IMR-90 (cell line): ENCODE data around the gene POU2F2. TPM values are rescaled to one million over a fixed set of nuclear protein-coding genes. Genes with fewer than 3 reads are reported as not detected.

ENCODE experiments used
- ATAC-seq: fragments of 200-7000 bp; cut with Tn5 transposase; 2 replicates; pipeline ENCODE4 v1.9.1; 2020; ENCODE audit warnings: low read depth, mild to moderate bottlenecking, moderate library complexity
- BruUV-seq: library from RNA; stranded (reverse); fragments of 400-500 nt; replicated peaks from 2 replicates; lab custom pipeline; 2021; lab: Mats Ljungman, UMichigan
- CTCF ChIA-PET: fragments of 300-600 bp; formaldehyde crosslinking; extraction: SDS; loops from one replicate; lab custom pipeline; 2021; ENCODE audit warnings: antibody characterized with exemption; lab: Yijun Ruan, JAX
- POLR2A ChIA-PET: fragments of 300-600 bp; sonication (Branson Sonifier 250); formaldehyde crosslinking; loops from one replicate; lab custom pipeline; 2022; ENCODE audit warnings: antibody characterized with exemption; ENCODE audit not compliant: unreplicated experiment; lab: Charles Lee
- DNase-seq: peaks from one replicate; pipeline ENCODE4 v3.0.0; 2013
- H2AFZ ChIP-seq: replicated peaks from 2 replicates; pipeline ENCODE3; 2013; ENCODE audit warnings: low read length, mild to moderate bottlenecking; ENCODE audit not compliant: poor library complexity
- H2AK5ac ChIP-seq: 2 replicates; pipeline ENCODE4 v1.6.1; 2013; ENCODE audit warnings: low read depth, low read length, inconsistent platforms
- H2AK9ac ChIP-seq: replicated peaks from 2 replicates; pipeline ENCODE3; 2013; ENCODE audit warnings: mild to moderate bottlenecking, low read depth, low read length, moderate library complexity; ENCODE audit not compliant: poor library complexity
- H2BK120ac ChIP-seq: 2 replicates; pipeline ENCODE4 v1.6.1; 2013; ENCODE audit warnings: low read depth, low read length, inconsistent platforms
- H2BK15ac ChIP-seq: 3 replicates; pipeline ENCODE4 v1.6.1; 2013; ENCODE audit warnings: low read depth, low read length, inconsistent platforms
- H2BK20ac ChIP-seq: 2 replicates; pipeline ENCODE4 v1.6.1; 2013; ENCODE audit warnings: low read depth, mild to moderate bottlenecking, inconsistent platforms, low read length, moderate library complexity
- H2BK5ac ChIP-seq: 2 replicates; pipeline ENCODE4 v1.6.1; 2013; ENCODE audit warnings: mild to moderate bottlenecking, low read depth, low read length, inconsistent platforms; ENCODE audit not compliant: poor library complexity, severe bottlenecking
- H3K14ac ChIP-seq: replicated peaks from 2 replicates; pipeline ENCODE4 v1.6.1; 2013; ENCODE audit warnings: low read depth, low read length, inconsistent platforms
- H3K18ac ChIP-seq: 2 replicates; pipeline ENCODE4 v1.6.1; 2013; ENCODE audit warnings: low read depth, low read length, control low read depth
- H3K23ac ChIP-seq: 2 replicates; pipeline ENCODE4 v1.6.1; 2013; ENCODE audit warnings: low read depth, low read length, inconsistent platforms
- H3K27ac ChIP-seq: 2 replicates; pipeline ENCODE4 v1.5.1; 2013; ENCODE audit warnings: mild to moderate bottlenecking, control low read depth, low read length; ENCODE audit not compliant: insufficient read depth
- H3K27me3 ChIP-seq: 2 replicates; pipeline ENCODE4 v1.6.1; 2013; ENCODE audit warnings: low read length; ENCODE audit not compliant: control insufficient read depth, insufficient read depth
- H3K36me3 ChIP-seq: 2 replicates; pipeline ENCODE4 v1.6.1; 2013; ENCODE audit warnings: low read length, mixed read lengths; ENCODE audit not compliant: control insufficient read depth, insufficient read depth
- H3K4ac ChIP-seq: 2 replicates; pipeline ENCODE4 v1.6.1; 2013; ENCODE audit warnings: low read depth, low read length, inconsistent platforms
- H3K4me1 ChIP-seq: 2 replicates; pipeline ENCODE4 v1.6.1; 2013; ENCODE audit warnings: low read length, mixed read lengths; ENCODE audit not compliant: control insufficient read depth, insufficient read depth
- H3K4me2 ChIP-seq: 2 replicates; pipeline ENCODE4 v1.6.1; 2013; ENCODE audit warnings: low read depth, mild to moderate bottlenecking, control low read depth, low read length, moderate library complexity
- H3K4me3 ChIP-seq: 2 replicates; pipeline ENCODE4 v1.5.1; 2013; ENCODE audit warnings: low read depth, mild to moderate bottlenecking, control low read depth, low read length, moderate library complexity; ENCODE audit not compliant: insufficient read depth
- H3K56ac ChIP-seq: 2 replicates; pipeline ENCODE4 v1.6.1; 2013; ENCODE audit warnings: low read length, inconsistent platforms; ENCODE audit not compliant: insufficient read depth; ENCODE audit errors: extremely low read depth
- H3K79me1 ChIP-seq, 2 experiments: 2 replicates each; pipeline ENCODE4 v1.6.1; 2013; ENCODE audit warnings: low read length in 2 of 2, inconsistent platforms in 1 of 2, low read depth in 1 of 2
- H3K9ac ChIP-seq: 2 replicates; pipeline ENCODE4 v1.6.1; 2013; ENCODE audit warnings: low read depth, low read length, control low read depth
- H3K9me1 ChIP-seq: 2 replicates; pipeline ENCODE4 v1.6.1; 2013; ENCODE audit warnings: low read length, inconsistent platforms; ENCODE audit not compliant: insufficient read depth
- H3K9me3 ChIP-seq: 2 replicates; pipeline ENCODE4 v1.6.1; 2013; ENCODE audit warnings: low read length; ENCODE audit not compliant: control insufficient read depth, insufficient read depth
- H4K20me1 ChIP-seq: 2 replicates; pipeline ENCODE4 v1.6.1; 2013; ENCODE audit warnings: low read length, inconsistent platforms; ENCODE audit not compliant: insufficient read depth
- H4K5ac ChIP-seq: 2 replicates; pipeline ENCODE4 v1.6.1; 2013; ENCODE audit warnings: mild to moderate bottlenecking, low read depth, low read length, control low read depth
- H4K8ac ChIP-seq, 2 experiments: 2 replicates each; pipeline ENCODE4 v1.6.1; 2013; ENCODE audit warnings: low read depth in 2 of 2, low read length in 2 of 2, control low read depth in 1 of 2, inconsistent platforms in 1 of 2
- H4K91ac ChIP-seq: 2 replicates; pipeline ENCODE4 v1.6.1; 2013; ENCODE audit warnings: low read depth, low read length, inconsistent platforms; ENCODE audit not compliant: insufficient read depth
- BHLHE40 ChIP-seq: fragments of 150-350 bp; IDR thresholded peaks from 2 replicates; pipeline ENCODE4 v1.6.1; 2016; ENCODE audit warnings: mild to moderate bottlenecking, low read depth, low read length
- CEBPB ChIP-seq: IDR thresholded peaks from 2 replicates; pipeline ENCODE4 v1.6.1; 2012; ENCODE audit warnings: low read depth, low read length, improper control_type of control experiment
- CHD1 ChIP-seq: IDR thresholded peaks from 2 replicates; pipeline ENCODE4 v1.6.1; 2012; ENCODE audit warnings: low read depth, low read length, improper control_type of control experiment
- FOS ChIP-seq: fragments of 150-350 bp; IDR thresholded peaks from 2 replicates; pipeline ENCODE4 v1.6.1; 2016; ENCODE audit warnings: low read depth, low read length
- MXI1 ChIP-seq: IDR thresholded peaks from 2 replicates; pipeline ENCODE4 v1.6.1; 2012; ENCODE audit warnings: low read depth, mild to moderate bottlenecking, low read length, moderate library complexity, borderline replicate concordance
- RCOR1 ChIP-seq: IDR thresholded peaks from 2 replicates; pipeline ENCODE4 v1.6.1; 2012; ENCODE audit warnings: mild to moderate bottlenecking, low read length, improper control_type of control experiment; ENCODE audit not compliant: insufficient replicate concordance
- RFX5 ChIP-seq: IDR thresholded peaks from 2 replicates; pipeline ENCODE4 v1.8.0; 2012; ENCODE audit warnings: low read depth, mild to moderate bottlenecking, low read length, moderate library complexity
- SMC3 ChIP-seq: fragments of 150-350 bp; IDR thresholded peaks from 2 replicates; pipeline ENCODE4 v1.6.1; 2016; ENCODE audit warnings: low read depth, mild to moderate bottlenecking, antibody characterized with exemption, low read length, moderate library complexity
- WGBS, 2 experiments: methylation state at CpG; one replicate each; pipeline versions ENCODE4 v1.1.5 to v1.1.7; 2013; ENCODE audit warnings: missing lambda C conversion rate in 2 of 2; ENCODE audit not compliant: insufficient read length in 1 of 2; ENCODE audit errors: extremely low coverage in 2 of 2; 5-methylcytosine and 5-hydroxymethylcytosine counted together
- dilution Hi-C: fragments of 300-500 bp; cut with HindIII; formaldehyde crosslinking; loops from one replicate; pipeline ENCODE4 v1.14.3; 2018; ENCODE audit warnings: low sequenced_read_pairs; ENCODE audit not compliant: unreplicated experiment
- in situ Hi-C: fragments of 300-500 bp; cut with MboI; formaldehyde crosslinking; loops from 3 replicates; pipeline ENCODE4 v1.14.3; 2019; ENCODE audit warnings: low sequenced_read_pairs, inconsistent platforms, mixed read lengths
- intact Hi-C: fragments of 100-400 bp; cut with micrococcal nuclease; formaldehyde crosslinking; loops from 2 replicates; pipeline ENCODE4 v1.10.0; 2022
- polyA plus RNA-seq, 3 experiments: library from polyadenylated mRNA; depleted of rRNA; stranded (reverse); fragments of >200 nt; gene quantifications; 2 replicates each; pipeline ENCODE4 v1.2.3, GENCODE V29; 2012; ENCODE audit warnings: low replicate concordance in 1 of 3
- total RNA-seq: library from RNA; depleted of rRNA; stranded (reverse); fragments of >200 nt; gene quantifications from 2 replicates; pipeline ENCODE4 v1.2.3, GENCODE V29; 2012
- TF ChIP-seq, protein P1 (sequence below): fragments of 150-350 bp; IDR thresholded peaks from 2 replicates; pipeline ENCODE4 v1.6.1; 2017; ENCODE audit warnings: mild to moderate bottlenecking, antibody characterized with exemption, low read length, low read depth
- TF ChIP-seq, protein P2 (sequence below): conservative IDR thresholded peaks from 2 replicates; pipeline ENCODE4 v1.5.1; 2012; ENCODE audit warnings: mild to moderate bottlenecking, low read depth, low read length, improper control_type of control experiment

The POU2F2 gene
- total and polyA plus RNA-seq, 2 of the 4 experiments (the other 2 are of a cell fraction) = 0.54 to 5.0 TPM

DNA sequence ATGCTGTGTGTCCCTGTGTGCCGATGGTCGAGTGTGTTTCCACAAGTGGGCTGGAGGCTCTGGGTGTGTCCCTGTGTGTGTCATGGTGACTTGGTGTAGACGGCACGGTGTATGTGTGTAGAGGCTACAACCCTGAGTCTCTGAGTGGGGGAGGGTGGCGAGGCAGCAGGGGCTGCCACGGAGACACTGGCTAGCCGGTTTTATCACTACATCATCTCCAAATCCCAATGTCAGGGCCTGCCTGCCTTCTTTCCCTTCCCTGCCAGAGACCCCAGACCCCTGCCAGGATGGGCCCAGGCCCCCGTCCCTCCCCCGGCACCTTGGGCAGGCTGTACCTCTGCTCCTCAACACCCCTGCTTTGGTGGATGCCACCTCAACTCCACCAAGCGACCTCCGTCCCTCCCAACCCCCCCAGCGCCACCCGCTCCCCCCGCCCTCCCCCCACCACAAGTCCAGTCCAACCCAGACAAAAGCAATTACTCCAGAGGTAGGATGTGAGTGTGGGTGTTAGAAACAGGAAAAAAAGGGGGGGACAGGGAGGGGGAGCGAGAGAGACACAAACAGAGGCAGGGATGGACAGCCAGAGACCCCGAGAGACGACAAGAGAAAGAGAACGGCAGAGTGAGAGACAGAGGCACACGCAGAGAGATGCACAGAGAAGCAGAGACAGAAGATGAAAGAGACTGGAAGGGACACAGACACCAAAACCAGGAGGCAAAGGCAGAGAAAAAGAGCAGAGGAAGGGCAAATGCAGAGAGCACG, 21.6 kb upstream of the POU2F2 start:
- no peak overlapping the region for H4K91ac ChIP-seq
- H2AK5ac ChIP-seq = no peak overlapping the region
- H2BK120ac ChIP-seq = no peak overlapping the region
- ATAC-seq = no peak
- H4K20me1 ChIP-seq = 0 out of 2 replicates have a peak, but pooled peaks cover 6% of the 10 kb centered on the region
- no peak overlapping the region for H4K5ac ChIP-seq
- H3K9ac ChIP-seq = no peak overlapping the region
- TF ChIP-seq SMC3 (no peak), CEBPB (no peak), RFX5 (no peak), RCOR1 (no peak), BHLHE40 (no peak), MXI1 (no peak), FOS (no peak), CHD1 (no peak)
- TF ChIP-seq, protein P1, sequence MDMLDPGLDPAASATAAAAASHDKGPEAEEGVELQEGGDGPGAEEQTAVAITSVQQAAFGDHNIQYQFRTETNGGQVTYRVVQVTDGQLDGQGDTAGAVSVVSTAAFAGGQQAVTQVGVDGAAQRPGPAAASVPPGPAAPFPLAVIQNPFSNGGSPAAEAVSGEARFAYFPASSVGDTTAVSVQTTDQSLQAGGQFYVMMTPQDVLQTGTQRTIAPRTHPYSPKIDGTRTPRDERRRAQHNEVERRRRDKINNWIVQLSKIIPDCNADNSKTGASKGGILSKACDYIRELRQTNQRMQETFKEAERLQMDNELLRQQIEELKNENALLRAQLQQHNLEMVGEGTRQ = no peak
- TF ChIP-seq, protein P2, sequence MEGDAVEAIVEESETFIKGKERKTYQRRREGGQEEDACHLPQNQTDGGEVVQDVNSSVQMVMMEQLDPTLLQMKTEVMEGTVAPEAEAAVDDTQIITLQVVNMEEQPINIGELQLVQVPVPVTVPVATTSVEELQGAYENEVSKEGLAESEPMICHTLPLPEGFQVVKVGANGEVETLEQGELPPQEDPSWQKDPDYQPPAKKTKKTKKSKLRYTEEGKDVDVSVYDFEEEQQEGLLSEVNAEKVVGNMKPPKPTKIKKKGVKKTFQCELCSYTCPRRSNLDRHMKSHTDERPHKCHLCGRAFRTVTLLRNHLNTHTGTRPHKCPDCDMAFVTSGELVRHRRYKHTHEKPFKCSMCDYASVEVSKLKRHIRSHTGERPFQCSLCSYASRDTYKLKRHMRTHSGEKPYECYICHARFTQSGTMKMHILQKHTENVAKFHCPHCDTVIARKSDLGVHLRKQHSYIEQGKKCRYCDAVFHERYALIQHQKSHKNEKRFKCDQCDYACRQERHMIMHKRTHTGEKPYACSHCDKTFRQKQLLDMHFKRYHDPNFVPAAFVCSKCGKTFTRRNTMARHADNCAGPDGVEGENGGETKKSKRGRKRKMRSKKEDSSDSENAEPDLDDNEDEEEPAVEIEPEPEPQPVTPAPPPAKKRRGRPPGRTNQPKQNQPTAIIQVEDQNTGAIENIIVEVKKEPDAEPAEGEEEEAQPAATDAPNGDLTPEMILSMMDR = no peak
- intact Hi-C loops (no loop called here), dilution Hi-C loops (no loop called here), in situ Hi-C loops (no loop called here)
- CTCF ChIA-PET = no interaction called here
- no peak overlapping the region for H3K4ac ChIP-seq
- H3K4me1 ChIP-seq = no peaks in the 10 kb centered on the region
- H3K23ac ChIP-seq = no peak overlapping the region
- WGBS, 2 experiments = 3% methylated on average over 4 of the region's 20 CpGs; no CpG with 5 or more reads in 1 of the 2 experiments
- no peaks in the 10 kb centered on the region for H3K36me3 ChIP-seq
- H2BK20ac ChIP-seq = no peak overlapping the region
- H3K14ac ChIP-seq = no peak overlapping the region
- POLR2A ChIA-PET = no interaction called here
- no peak overlapping the region for H3K18ac ChIP-seq
- H3K9me1 ChIP-seq = no peaks in the 10 kb centered on the region
- no peak overlapping the region for H3K4me3 ChIP-seq
- no peak overlapping the region for H3K27ac ChIP-seq
- peaks cover 92% of the 10 kb centered on the region for H3K27me3 ChIP-seq
- H2BK15ac ChIP-seq = no peak overlapping the region
- no peak overlapping the region for H2BK5ac ChIP-seq
- H2AK9ac ChIP-seq = no peak overlapping the region
- DNase-seq = no peak
- no peaks in the 10 kb centered on the region; the same call in 1 of the 2 replicates for H3K9me3 ChIP-seq
- H3K4me2 ChIP-seq = no peak overlapping the region
- H3K56ac ChIP-seq = no peak overlapping the region
- no peak overlapping the region for H2AFZ ChIP-seq
- BruUV-seq = no TSS peak
- no peaks in the 10 kb centered on the region for H3K79me1 ChIP-seq
- no peak overlapping the region for H4K8ac ChIP-seq
